ENCODE results near the gene PTPN14.

Gene PTPN14

GRCh38 chr1:214464445-214465287 is 86.7 kb downstream of the PTPN14 start:
- no peak for ATAC-seq
- TF ChIP-seq ZC3H10 (CRISPR knock-in tag; IDR thresholded peaks at IDR 0.05) (no peak), OSR1 (CRISPR knock-in tag; IDR thresholded peaks at IDR 0.05) (no peak), PPARA (CRISPR knock-in tag; IDR thresholded peaks at IDR 0.05; ENCODE audit: borderline replicate concordance) (no peak), TCF4 (CRISPR knock-in tag; IDR thresholded peaks at IDR 0.05; ENCODE audit: borderline replicate concordance) (no peak), GLIS3 (CRISPR knock-in tag; IDR thresholded peaks at IDR 0.05) (no peak), ESRRG (CRISPR knock-in tag; IDR thresholded peaks at IDR 0.05) (no peak), RARB (CRISPR knock-in tag; IDR thresholded peaks at IDR 0.05) (no peak), TSHZ2 (CRISPR knock-in tag; IDR thresholded peaks at IDR 0.05) (no peak), TOX (CRISPR knock-in tag; IDR thresholded peaks at IDR 0.05; ENCODE audit: borderline replicate concordance) (no peak), ZFP30 (CRISPR knock-in tag; IDR thresholded peaks at IDR 0.05) (no peak)

GRCh38 chr1:214463596-214463995 is 87.8 kb downstream of the PTPN14 start:
- no peak for TF ChIP-seq POU6F1 (CRISPR knock-in tag; IDR thresholded peaks at IDR 0.05; ENCODE audit: borderline replicate concordance, low read depth)
- TF ChIP-seq ESRRG (CRISPR knock-in tag; IDR thresholded peaks at IDR 0.05) = no peak
- no peak for TF ChIP-seq ZNF565 (CRISPR knock-in tag; conservative IDR thresholded peaks at IDR 0.05; ENCODE audit: low read depth)
- no peak for TF ChIP-seq ZFP3 (CRISPR knock-in tag; IDR thresholded peaks at IDR 0.05)
- TF ChIP-seq ZC3H10 (CRISPR knock-in tag; IDR thresholded peaks at IDR 0.05) = no peak
- no peak for TF ChIP-seq CSRNP3 (CRISPR knock-in tag; IDR thresholded peaks at IDR 0.05)
- no peak for TF ChIP-seq TOX (CRISPR knock-in tag; IDR thresholded peaks at IDR 0.05; ENCODE audit: borderline replicate concordance)
- no peak for TF ChIP-seq PATZ1 (CRISPR knock-in tag; IDR thresholded peaks at IDR 0.05; ENCODE audit: borderline replicate concordance)
- no peak for TF ChIP-seq CREB5 (CRISPR knock-in tag; IDR thresholded peaks at IDR 0.05; ENCODE audit: low read depth)
- no peak for TF ChIP-seq ZNF8 (CRISPR knock-in tag; IDR thresholded peaks at IDR 0.05)
- TF ChIP-seq PPARA (CRISPR knock-in tag; IDR thresholded peaks at IDR 0.05; ENCODE audit: borderline replicate concordance) = no peak
- no peak for TF ChIP-seq ZFP30 (CRISPR knock-in tag; IDR thresholded peaks at IDR 0.05)
- no peak for TF ChIP-seq CSDC2 (CRISPR knock-in tag; IDR thresholded peaks at IDR 0.05)
- no peak for TF ChIP-seq SNAI2 (CRISPR knock-in tag; IDR thresholded peaks at IDR 0.05)
- TF ChIP-seq ZNF70 (CRISPR knock-in tag; IDR thresholded peaks at IDR 0.05) = no peak
- TF ChIP-seq RARB (CRISPR knock-in tag; IDR thresholded peaks at IDR 0.05) = no peak
- no peak for TF ChIP-seq ISL1 (CRISPR knock-in tag; IDR thresholded peaks at IDR 0.05)
- no peak for TF ChIP-seq OSR1 (CRISPR knock-in tag; IDR thresholded peaks at IDR 0.05)
- no peak for TF ChIP-seq GLIS3 (CRISPR knock-in tag; IDR thresholded peaks at IDR 0.05)
- no peak for TF ChIP-seq BACH2 (CRISPR knock-in tag; IDR thresholded peaks at IDR 0.05; ENCODE audit: borderline replicate concordance)
- ATAC-seq = no peak

Data from SK-N-SH treated with all-trans-retinoic acid at 6 μM for 48 hours (cell line).